HepG2 (cell line): ENCODE results near the gene OGFR. TPM values are rescaled to one million over a fixed set of nuclear protein-coding genes. Genes with fewer than 3 reads are reported as not detected.

Experiments
- BCL6 ChIP-seq: IDR thresholded peaks from 2 replicates; pipeline ENCODE4 v1.6.1; 2016; ENCODE audit warnings: missing genetic modification reagents, missing compliant biosample characterization
- BHLHE40 ChIP-seq: IDR thresholded peaks from 2 replicates; pipeline ENCODE4 v1.6.1; 2011; ENCODE audit warnings: low read length, improper control_type of control experiment
- HNRNPK ChIP-seq: fragments of 200-400 bp; formaldehyde crosslinking; IDR thresholded peaks from 2 replicates; pipeline ENCODE4 v1.6.1; 2018; ENCODE audit warnings: low read length, low read depth, moderate library complexity, mild to moderate bottlenecking; ENCODE audit not compliant: poor library complexity, severe bottlenecking
- HOXA9 ChIP-seq: sonication (generic); formaldehyde crosslinking; IDR thresholded peaks from 2 replicates; pipeline ENCODE4 v1.8.1; 2022; ENCODE audit warnings: missing genetic modification reagents, mild to moderate bottlenecking, moderate library complexity, borderline replicate concordance
- IKZF1 ChIP-seq: fragments of 450-650 bp; IDR thresholded peaks from 2 replicates; pipeline ENCODE4 v1.7.1; 2016
- MAFG ChIP-seq: sonication (generic); formaldehyde crosslinking; IDR thresholded peaks from 2 replicates; pipeline ENCODE4 v1.5.1; 2020; ENCODE audit warnings: mild to moderate bottlenecking, missing genetic modification reagents
- NFRKB ChIP-seq: fragments of 450-650 bp; IDR thresholded peaks from 2 replicates; pipeline ENCODE4 v1.6.1; 2017
- PHF20 ChIP-seq: sonication (generic); formaldehyde crosslinking; IDR thresholded peaks from 2 replicates; pipeline ENCODE4 v1.5.0; 2020; ENCODE audit warnings: mild to moderate bottlenecking, missing genetic modification reagents
- RORA ChIP-seq: sonication (generic); formaldehyde crosslinking; IDR thresholded peaks from 2 replicates; pipeline ENCODE4 v1.5.0; 2020; ENCODE audit warnings: mild to moderate bottlenecking, missing genetic modification reagents, moderate library complexity
- STAG1 ChIP-seq: sonication (generic); formaldehyde crosslinking; IDR thresholded peaks from 2 replicates; pipeline ENCODE4 v1.4.0; 2020; ENCODE audit warnings: missing genetic modification reagents
- TAF1 ChIP-seq: sonication (generic); formaldehyde crosslinking; IDR thresholded peaks from 2 replicates; pipeline ENCODE4 v1.4.0; 2020; ENCODE audit warnings: missing genetic modification reagents
- U2AF1 ChIP-seq: fragments of 200-400 bp; formaldehyde crosslinking; optimal IDR thresholded peaks from 2 replicates; pipeline ENCODE3; 2017; ENCODE audit warnings: mild to moderate bottlenecking, low read depth, low read length
- ZNF143 ChIP-seq: sonication (generic); formaldehyde crosslinking; IDR thresholded peaks from 2 replicates; pipeline ENCODE4 v1.4.0; 2020; ENCODE audit warnings: missing genetic modification reagents
- ZNF232 ChIP-seq: sonication (generic); formaldehyde crosslinking; IDR thresholded peaks from 2 replicates; pipeline ENCODE4 v1.4.0; 2020; ENCODE audit warnings: missing genetic modification reagents, borderline replicate concordance
- ZNF335 ChIP-seq: sonication (generic); formaldehyde crosslinking; IDR thresholded peaks from 2 replicates; pipeline ENCODE4 v1.4.0; 2020; ENCODE audit warnings: missing genetic modification reagents
- ZNF564 ChIP-seq: sonication (generic); formaldehyde crosslinking; IDR thresholded peaks from 2 replicates; pipeline ENCODE4 v1.8.1; 2023; ENCODE audit warnings: mild to moderate bottlenecking, missing genetic modification reagents
- ZNF605 ChIP-seq: sonication (generic); formaldehyde crosslinking; IDR thresholded peaks from 2 replicates; pipeline ENCODE4 v1.8.0; 2022; ENCODE audit warnings: mild to moderate bottlenecking, missing genetic modification reagents
- ZNF652 ChIP-seq: IDR thresholded peaks from 2 replicates; pipeline ENCODE4 v1.6.1; 2016; ENCODE audit warnings: low read depth, borderline replicate concordance
- ZNF660 ChIP-seq: sonication (generic); formaldehyde crosslinking; IDR thresholded peaks from 2 replicates; pipeline ENCODE4 v1.5.1; 2020; ENCODE audit warnings: mild to moderate bottlenecking, low read depth, missing genetic modification reagents, borderline replicate concordance
- ZNF703 ChIP-seq: sonication (generic); formaldehyde crosslinking; IDR thresholded peaks from 2 replicates; pipeline ENCODE4 v1.5.1; 2020; ENCODE audit warnings: missing genetic modification reagents, mild to moderate bottlenecking, moderate library complexity, borderline replicate concordance
- ZNF710 ChIP-seq: sonication (generic); formaldehyde crosslinking; IDR thresholded peaks from 2 replicates; pipeline ENCODE4 v1.5.0; 2020; ENCODE audit warnings: mild to moderate bottlenecking, missing genetic modification reagents, borderline replicate concordance
- ZNF747 ChIP-seq: sonication (generic); formaldehyde crosslinking; IDR thresholded peaks from 2 replicates; pipeline ENCODE4 v1.8.1; 2023; ENCODE audit warnings: missing genetic modification reagents, mild to moderate bottlenecking, borderline replicate concordance
- ZNF878 ChIP-seq: sonication (generic); formaldehyde crosslinking; IDR thresholded peaks from 2 replicates; pipeline ENCODE4 v1.8.1; 2023; ENCODE audit warnings: mild to moderate bottlenecking, missing genetic modification reagents, moderate library complexity
- ZNF883 ChIP-seq: sonication (generic); formaldehyde crosslinking; IDR thresholded peaks from 2 replicates; pipeline ENCODE4 v1.5.1; 2020; ENCODE audit warnings: mild to moderate bottlenecking, missing genetic modification reagents; ENCODE audit errors: not compliant biosample characterization
- ZNF891 ChIP-seq: sonication (generic); formaldehyde crosslinking; IDR thresholded peaks from 2 replicates; pipeline ENCODE4 v1.5.0; 2020; ENCODE audit warnings: mild to moderate bottlenecking, missing genetic modification reagents
- ZSCAN9 ChIP-seq: IDR thresholded peaks from 2 replicates; pipeline ENCODE4 v1.6.1; 2016; ENCODE audit warnings: borderline replicate concordance
- polyA plus RNA-seq, 8 experiments: library from polyadenylated mRNA; depleted of rRNA in 3 of 8; stranded (reverse) in 7 of 8; unstranded in 1 of 8; fragments of >200 nt; fragmentation: Illumina TruSeq in 4 of 8; extraction: Trizol in 4 of 8; gene quantifications; 2 replicates each; pipeline versions ENCODE4 v1.2.1 to v1.2.3, GENCODE V29; 2011 to 2016; ENCODE audit warnings: low read depth in 4 of 8, missing spikeins in 1 of 8, mixed read lengths in 1 of 8; ENCODE audit not compliant: insufficient read depth in 1 of 8
- total RNA-seq, 5 experiments: library from RNA; depleted of rRNA; stranded (reverse); fragments of >200 nt; fragmentation: Illumina TruSeq; extraction: Trizol; gene quantifications; 2 replicates each; pipeline ENCODE4 v1.2.3, GENCODE V29; 2016; ENCODE audit warnings: low read depth in 1 of 5
- TF ChIP-seq, protein P1 (sequence below): IDR thresholded peaks from 2 replicates; pipeline ENCODE4 v1.6.1; 2012; ENCODE audit warnings: low read length, improper control_type of control experiment

OGFR gene
- total and polyA plus RNA-seq, 2 of the 13 experiments (the other 11 are each of a cell fraction or from before 2014, with no cell fraction given): 47.7 to 81.8 TPM

GRCh38 chr20:62791301-62792181 lies 13.1 kb upstream of the OGFR start (continued):
- TF ChIP-seq ZNF652 (CRISPR knock-in tag): peak; percentile 49; the same call in 1 of the 2 replicates
- no peak for TF ChIP-seq NFRKB
- TF ChIP-seq ZNF891: peak; percentile 18; the same call in 1 of the 2 replicates
- TF ChIP-seq, protein P1, sequence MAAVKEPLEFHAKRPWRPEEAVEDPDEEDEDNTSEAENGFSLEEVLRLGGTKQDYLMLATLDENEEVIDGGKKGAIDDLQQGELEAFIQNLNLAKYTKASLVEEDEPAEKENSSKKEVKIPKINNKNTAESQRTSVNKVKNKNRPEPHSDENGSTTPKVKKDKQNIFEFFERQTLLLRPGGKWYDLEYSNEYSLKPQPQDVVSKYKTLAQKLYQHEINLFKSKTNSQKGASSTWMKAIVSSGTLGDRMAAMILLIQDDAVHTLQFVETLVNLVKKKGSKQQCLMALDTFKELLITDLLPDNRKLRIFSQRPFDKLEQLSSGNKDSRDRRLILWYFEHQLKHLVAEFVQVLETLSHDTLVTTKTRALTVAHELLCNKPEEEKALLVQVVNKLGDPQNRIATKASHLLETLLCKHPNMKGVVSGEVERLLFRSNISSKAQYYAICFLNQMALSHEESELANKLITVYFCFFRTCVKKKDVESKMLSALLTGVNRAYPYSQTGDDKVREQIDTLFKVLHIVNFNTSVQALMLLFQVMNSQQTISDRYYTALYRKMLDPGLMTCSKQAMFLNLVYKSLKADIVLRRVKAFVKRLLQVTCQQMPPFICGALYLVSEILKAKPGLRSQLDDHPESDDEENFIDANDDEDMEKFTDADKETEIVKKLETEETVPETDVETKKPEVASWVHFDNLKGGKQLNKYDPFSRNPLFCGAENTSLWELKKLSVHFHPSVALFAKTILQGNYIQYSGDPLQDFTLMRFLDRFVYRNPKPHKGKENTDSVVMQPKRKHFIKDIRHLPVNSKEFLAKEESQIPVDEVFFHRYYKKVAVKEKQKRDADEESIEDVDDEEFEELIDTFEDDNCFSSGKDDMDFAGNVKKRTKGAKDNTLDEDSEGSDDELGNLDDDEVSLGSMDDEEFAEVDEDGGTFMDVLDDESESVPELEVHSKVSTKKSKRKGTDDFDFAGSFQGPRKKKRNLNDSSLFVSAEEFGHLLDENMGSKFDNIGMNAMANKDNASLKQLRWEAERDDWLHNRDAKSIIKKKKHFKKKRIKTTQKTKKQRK: no peak
- peak; percentile 89 for TF ChIP-seq ZSCAN9 (CRISPR knock-in tag)
- peak; percentile 69; the same call in 1 of the 2 replicates for TF ChIP-seq ZNF710 (CRISPR knock-in tag)
- TF ChIP-seq BCL6 (CRISPR knock-in tag): 0 out of 2 replicates have a peak, but pooled peaks have one; percentile 10
- TF ChIP-seq ZNF605 (CRISPR knock-in tag): no peak; the same call in 1 of the 2 replicates
- no peak for TF ChIP-seq ZNF703
- TF ChIP-seq ZNF747: peak; percentile 55; the same call in 1 of the 2 replicates
- no peak for TF ChIP-seq HNRNPK
- no peak; the same call in 1 of the 2 replicates for TF ChIP-seq BHLHE40
- TF ChIP-seq STAG1 (CRISPR knock-in tag): peak; percentile 99
- TF ChIP-seq ZNF878 (CRISPR knock-in tag): no peak
- TF ChIP-seq RORA (CRISPR knock-in tag): no peak
- TF ChIP-seq U2AF1: peak; percentile 83
- TF ChIP-seq IKZF1: no peak
- no peak for TF ChIP-seq PHF20
- TF ChIP-seq ZNF232 (CRISPR knock-in tag): peak; percentile 57; the same call in 1 of the 2 replicates
- TF ChIP-seq ZNF883 (CRISPR knock-in tag): peak; percentile 82
- no peak for TF ChIP-seq ZNF143 (CRISPR knock-in tag)
- TF ChIP-seq ZNF660: no peak
- TF ChIP-seq TAF1: no peak
- TF ChIP-seq ZNF335 (CRISPR knock-in tag): no peak
- TF ChIP-seq HOXA9: no peak
- TF ChIP-seq MAFG (CRISPR knock-in tag): no peak
- TF ChIP-seq ZNF564 (CRISPR knock-in tag): no peak
